ENCODE results near the gene LRRTM4.

Gene LRRTM4

GRCh38 chr2:76866464-76866863 is 655.7 kb downstream of the LRRTM4 start:
- H3K9me3 ChIP-seq (ENCODE audit: low read length): no peaks in the 10 kb centered on the region
- H3K4me2 ChIP-seq (ENCODE audit: low read length): no peak overlapping the region
- H3K36me3 ChIP-seq (ENCODE audit: insufficient read depth, low read length): no peaks in the 10 kb centered on the region
- no peak overlapping the region for H3K9ac ChIP-seq (ENCODE audit: low read length)
- H3K79me2 ChIP-seq (ENCODE audit: insufficient read depth, low read length): no peaks in the 10 kb centered on the region
- H3K27me3 ChIP-seq (ENCODE audit: insufficient read depth, low read length): no peaks in the 10 kb centered on the region
- no peaks in the 10 kb centered on the region for H4K20me1 ChIP-seq (ENCODE audit: insufficient read depth, low read length)
- no peak overlapping the region for H3K27ac ChIP-seq (ENCODE audit: low read depth, low read length, poor library complexity, severe bottlenecking)
- H3F3A ChIP-seq (ENCODE audit: insufficient read depth, low read length): no peaks in the 10 kb centered on the region
- no peaks in the 10 kb centered on the region for H3K9me2 ChIP-seq (ENCODE audit: low read depth, low read length)
- H3K4me1 ChIP-seq (ENCODE audit: insufficient read depth, low read length, severe bottlenecking): no peaks in the 10 kb centered on the region
- TF ChIP-seq CTCF (IDR thresholded peaks at IDR 0.05; ENCODE audit: low read length) (no peak), EZH2 (IDR thresholded peaks at IDR 0.05; ENCODE audit: borderline replicate concordance, low read length) (no peak)
- no peak overlapping the region for H2AFZ ChIP-seq (ENCODE audit: low read length)
- H3K4me3 ChIP-seq (ENCODE audit: low read depth, low read length, poor library complexity, severe bottlenecking): no peak overlapping the region

DNA sequence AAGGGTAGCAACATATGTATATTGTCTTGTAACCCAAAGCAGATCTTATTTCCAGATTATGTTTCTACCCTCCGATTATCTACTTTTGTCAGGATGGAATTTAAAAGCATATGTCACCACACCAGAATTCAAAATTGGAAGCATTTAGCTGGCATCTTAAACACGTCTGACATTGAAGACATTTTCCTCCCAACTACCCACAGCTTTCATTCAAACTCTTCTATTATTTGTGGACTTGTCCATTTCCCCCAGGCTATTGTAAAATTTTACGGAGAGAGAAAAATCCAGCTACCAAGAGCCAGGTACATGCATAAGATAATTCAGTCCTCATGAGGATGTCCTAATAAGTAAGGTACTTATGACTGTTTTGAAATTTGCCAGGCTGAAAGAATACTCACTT is 659.3 kb downstream of the LRRTM4 start:
- Histone ChIP-seq H3K27ac (ENCODE audit: low read depth, low read length, poor library complexity, severe bottlenecking) (no peak overlapping the region), H3K27me3 (ENCODE audit: insufficient read depth, low read length) (no peaks in the 10 kb centered on the region), H3K4me2 (ENCODE audit: low read length) (no peak overlapping the region), H3K9ac (ENCODE audit: low read length) (no peak overlapping the region), H3K9me2 (ENCODE audit: low read depth, low read length) (no peaks in the 10 kb centered on the region), H3K79me2 (ENCODE audit: insufficient read depth, low read length) (no peaks in the 10 kb centered on the region), H3K4me3 (ENCODE audit: low read depth, low read length, poor library complexity, severe bottlenecking) (no peak overlapping the region), H3K4me1 (ENCODE audit: insufficient read depth, low read length, severe bottlenecking) (no peaks in the 10 kb centered on the region), H3K36me3 (ENCODE audit: insufficient read depth, low read length) (no peaks in the 10 kb centered on the region), H3F3A (ENCODE audit: insufficient read depth, low read length) (no peaks in the 10 kb centered on the region), H3K9me3 (ENCODE audit: low read length) (no peaks in the 10 kb centered on the region), H4K20me1 (ENCODE audit: insufficient read depth, low read length) (no peaks in the 10 kb centered on the region), H2AFZ (ENCODE audit: low read length) (no peak overlapping the region)
- no peak for TF ChIP-seq EZH2 (IDR thresholded peaks at IDR 0.05; ENCODE audit: borderline replicate concordance, low read length)
- no peak for TF ChIP-seq CTCF (IDR thresholded peaks at IDR 0.05; ENCODE audit: low read length)

- Histone ChIP-seq H3K9ac (ENCODE audit: low read length) (no peak overlapping the region), H3K4me1 (ENCODE audit: insufficient read depth, low read length, severe bottlenecking) (no peaks in the 10 kb centered on the region), H3K9me3 (ENCODE audit: low read length) (no peaks in the 10 kb centered on the region), H3K27ac (ENCODE audit: low read depth, low read length, poor library complexity, severe bottlenecking) (no peak overlapping the region), H3K4me3 (ENCODE audit: low read depth, low read length, poor library complexity, severe bottlenecking) (no peak overlapping the region), H3K36me3 (ENCODE audit: insufficient read depth, low read length) (no peaks in the 10 kb centered on the region), H3K9me2 (ENCODE audit: low read depth, low read length) (no peaks in the 10 kb centered on the region), H3K27me3 (ENCODE audit: insufficient read depth, low read length) (no peaks in the 10 kb centered on the region), H3F3A (ENCODE audit: insufficient read depth, low read length) (no peaks in the 10 kb centered on the region), H2AFZ (ENCODE audit: low read length) (no peak overlapping the region), H3K79me2 (ENCODE audit: insufficient read depth, low read length) (no peaks in the 10 kb centered on the region), H4K20me1 (ENCODE audit: insufficient read depth, low read length) (no peaks in the 10 kb centered on the region), H3K4me2 (ENCODE audit: low read length) (no peak overlapping the region)
- TF ChIP-seq EZH2 (IDR thresholded peaks at IDR 0.05; ENCODE audit: borderline replicate concordance, low read length) (no peak), CTCF (IDR thresholded peaks at IDR 0.05; ENCODE audit: low read length) (no peak)
These were observed 660.5 kb downstream of the LRRTM4 start for GRCh38 chr2:76861708-76862107.

All from OCI-LY1 (cell line).